Measurements from ENCODE around the gene CDH24.

DNA sequence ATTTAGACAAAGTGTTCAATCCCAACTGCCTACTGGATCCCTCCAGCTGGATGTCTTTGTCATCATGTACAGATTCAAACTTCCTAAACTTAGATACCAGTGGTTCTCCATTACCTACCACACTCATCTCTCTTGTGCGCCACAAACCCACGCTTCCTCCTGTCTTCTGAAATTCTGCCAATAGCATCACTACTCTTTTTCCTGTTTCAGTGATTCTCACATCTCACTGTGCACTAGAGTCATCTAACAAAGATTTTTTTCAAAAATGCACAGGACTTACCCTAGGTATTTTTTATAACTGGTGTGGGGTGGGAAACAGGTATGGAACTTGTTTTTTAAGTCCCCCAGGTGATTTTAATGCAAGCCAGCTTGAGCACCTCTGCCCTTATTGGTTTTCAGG, 28.5 kb downstream of the CDH24 start:
- TF ChIP-seq, protein P1, sequence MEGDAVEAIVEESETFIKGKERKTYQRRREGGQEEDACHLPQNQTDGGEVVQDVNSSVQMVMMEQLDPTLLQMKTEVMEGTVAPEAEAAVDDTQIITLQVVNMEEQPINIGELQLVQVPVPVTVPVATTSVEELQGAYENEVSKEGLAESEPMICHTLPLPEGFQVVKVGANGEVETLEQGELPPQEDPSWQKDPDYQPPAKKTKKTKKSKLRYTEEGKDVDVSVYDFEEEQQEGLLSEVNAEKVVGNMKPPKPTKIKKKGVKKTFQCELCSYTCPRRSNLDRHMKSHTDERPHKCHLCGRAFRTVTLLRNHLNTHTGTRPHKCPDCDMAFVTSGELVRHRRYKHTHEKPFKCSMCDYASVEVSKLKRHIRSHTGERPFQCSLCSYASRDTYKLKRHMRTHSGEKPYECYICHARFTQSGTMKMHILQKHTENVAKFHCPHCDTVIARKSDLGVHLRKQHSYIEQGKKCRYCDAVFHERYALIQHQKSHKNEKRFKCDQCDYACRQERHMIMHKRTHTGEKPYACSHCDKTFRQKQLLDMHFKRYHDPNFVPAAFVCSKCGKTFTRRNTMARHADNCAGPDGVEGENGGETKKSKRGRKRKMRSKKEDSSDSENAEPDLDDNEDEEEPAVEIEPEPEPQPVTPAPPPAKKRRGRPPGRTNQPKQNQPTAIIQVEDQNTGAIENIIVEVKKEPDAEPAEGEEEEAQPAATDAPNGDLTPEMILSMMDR (IDR thresholded peaks at IDR 0.05), result no peak
- TF ChIP-seq EP300 (IDR thresholded peaks at IDR 0.05), result no peak
- no peak for TF ChIP-seq POLR2AphosphoS5 (IDR thresholded peaks at IDR 0.05)
- no peak for TF ChIP-seq POLR2A (IDR thresholded peaks at IDR 0.05)

All from upper lobe of left lung (tissue), 4 donors.